H1 (cell line): ENCODE measurements around the gene GALT. TPM values are rescaled to one million over a fixed set of nuclear protein-coding genes. Genes with fewer than 3 reads are reported as not detected.

ENCODE experiments used
- CTCF ChIA-PET: fragments of 300-600 bp; sonication (Branson Sonifier 250); formaldehyde crosslinking; loops from one replicate; lab custom pipeline; 2021; ENCODE audit not compliant: partially characterized antibody; lab: Charles Lee
- POLR2A ChIA-PET: fragments of 300-600 bp; sonication (Branson Sonifier 250); formaldehyde crosslinking; loops from one replicate; lab custom pipeline; 2021; ENCODE audit warnings: inconsistent platforms; ENCODE audit not compliant: partially characterized antibody; lab: Charles Lee
- DNase-seq, 2 experiments: peaks; one replicate each; pipeline versions ENCODE4 v3.0.0 to v3.0.0-alpha.2; 2010 to 2022; ENCODE audit warnings: low spot score in 2 of 2, low read depth in 1 of 2, mixed read lengths in 1 of 2
- FAIRE-seq: peaks from 2 replicates; lab custom pipeline; 2011; peaks lifted over from hg19 to GRCh38; lab: Jason Lieb, UNC
- H2AFZ ChIP-seq: 2 replicates; pipeline ENCODE4 v1.8.1; 2012; ENCODE audit warnings: low read length, inconsistent platforms
- H2AK5ac ChIP-seq: 2 replicates; pipeline ENCODE4 v1.6.1; 2013; ENCODE audit warnings: low read depth, low read length
- H2BK120ac ChIP-seq: replicated peaks from 2 replicates; pipeline ENCODE3; 2013; ENCODE audit warnings: low read depth, low read length, inconsistent platforms
- H2BK12ac ChIP-seq: 2 replicates; pipeline ENCODE4 v1.6.1; 2013; ENCODE audit warnings: low read depth, low read length
- H2BK15ac ChIP-seq: 2 replicates; pipeline ENCODE4 v1.6.1; 2013; ENCODE audit warnings: low read length
- H2BK20ac ChIP-seq: 2 replicates; pipeline ENCODE4 v1.6.1; 2013; ENCODE audit warnings: low read length
- H2BK5ac ChIP-seq: 2 replicates; pipeline ENCODE4 v1.6.1; 2013; ENCODE audit warnings: low read depth, low read length
- H3K14ac ChIP-seq: 2 replicates; pipeline ENCODE4 v1.6.1; 2013; ENCODE audit warnings: inconsistent platforms; ENCODE audit not compliant: insufficient read length
- H3K18ac ChIP-seq: 2 replicates; pipeline ENCODE4 v1.6.1; 2013; ENCODE audit warnings: low read length; ENCODE audit errors: extremely low read depth
- H3K23ac ChIP-seq: 2 replicates; pipeline ENCODE4 v1.6.1; 2013; ENCODE audit warnings: inconsistent platforms; ENCODE audit not compliant: insufficient read length
- H3K23me2 ChIP-seq: 2 replicates; pipeline ENCODE4 v1.6.1; 2013; ENCODE audit warnings: low read depth, low read length
- H3K27ac ChIP-seq: 2 replicates; pipeline ENCODE4 v1.6.1; 2011; ENCODE audit warnings: low read depth, low read length, inconsistent platforms
- H3K27me3 ChIP-seq, 4 experiments: replicated peaks in 1 of 4; 1 replicate in 1 of 4; 2 replicates in 3 of 4; pipeline versions ENCODE4 v1.6.1 to v1.8.1; 2011 to 2013; ENCODE audit warnings: low read length in 3 of 4, mild to moderate bottlenecking in 3 of 4, inconsistent platforms in 2 of 4, mixed read lengths in 2 of 4, moderate library complexity in 1 of 4; ENCODE audit not compliant: control insufficient read depth in 3 of 4, insufficient read depth in 3 of 4; ENCODE audit errors: extremely low read depth in 1 of 4
- H3K36me3 ChIP-seq, 4 experiments: 2 replicates each; pipeline versions ENCODE4 v1.6.1 to v1.8.1; 2011 to 2013; ENCODE audit warnings: mild to moderate bottlenecking in 4 of 4, low read length in 3 of 4, moderate library complexity in 2 of 4, control low read depth in 1 of 4, inconsistent platforms in 1 of 4; ENCODE audit not compliant: insufficient read depth in 4 of 4, control insufficient read depth in 2 of 4
- H3K4ac ChIP-seq: replicated peaks from 2 replicates; pipeline ENCODE3; 2013; ENCODE audit warnings: low read length, low read depth, mixed read lengths, inconsistent platforms; ENCODE audit not compliant: insufficient read length
- H3K4me1 ChIP-seq, 4 experiments: replicated peaks in 1 of 4; 1 replicate in 1 of 4; 2 replicates in 3 of 4; pipeline versions ENCODE4 v1.6.1 to v1.8.1; 2011 to 2013; ENCODE audit warnings: low read length in 3 of 4, inconsistent platforms in 2 of 4, mixed read lengths in 1 of 4; ENCODE audit not compliant: insufficient read depth in 4 of 4, control insufficient read depth in 3 of 4
- H3K4me2 ChIP-seq, 2 experiments: 2 replicates each; pipeline versions ENCODE4 v1.6.1 to v1.8.1; 2011 to 2013; ENCODE audit warnings: low read depth in 2 of 2, low read length in 2 of 2, control low read depth in 1 of 2, inconsistent platforms in 1 of 2, mild to moderate bottlenecking in 1 of 2; ENCODE audit not compliant: insufficient read depth in 1 of 2
- H3K4me3 ChIP-seq, 4 experiments: fragments of 200-600, 300-600 bp in 1 of 4; sonication (generic), shearing (Covaris generic), sonication (Bioruptor Twin) in 1 of 4; 2 replicates each; pipeline versions ENCODE4 v1.5.1 to v1.8.1; 2011 to 2016; ENCODE audit warnings: low read length in 4 of 4, low read depth in 3 of 4, control low read depth in 2 of 4, inconsistent platforms in 2 of 4, mild to moderate bottlenecking in 2 of 4, mixed read lengths in 1 of 4, moderate library complexity in 1 of 4; ENCODE audit not compliant: insufficient read depth in 2 of 4; ENCODE audit errors: extremely low read depth in 1 of 4
- H3K56ac ChIP-seq: replicated peaks from 2 replicates; pipeline ENCODE3; 2013; ENCODE audit warnings: low read depth, mild to moderate bottlenecking, mixed read lengths, low read length, inconsistent platforms; ENCODE audit not compliant: insufficient read length
- H3K79me1 ChIP-seq: 2 replicates; pipeline ENCODE4 v1.6.1; 2013; ENCODE audit warnings: low read depth, low read length, control low read depth
- H3K79me2 ChIP-seq, 2 experiments: 2 replicates each; pipeline versions ENCODE4 v1.6.1 to v1.8.1; 2012 to 2013; ENCODE audit warnings: low read length in 2 of 2, mild to moderate bottlenecking in 2 of 2, inconsistent platforms in 1 of 2; ENCODE audit not compliant: insufficient read depth in 2 of 2, control insufficient read depth in 1 of 2
- H3K9ac ChIP-seq, 4 experiments: replicated peaks in 1 of 4; 1 replicate in 1 of 4; 2 replicates in 3 of 4; pipeline versions ENCODE4 v1.6.1 to v1.8.1; 2011 to 2013; ENCODE audit warnings: low read depth in 3 of 4, low read length in 3 of 4, control low read depth in 2 of 4, mild to moderate bottlenecking in 2 of 4, moderate library complexity in 2 of 4, inconsistent platforms in 1 of 4; ENCODE audit errors: extremely low read depth in 1 of 4
- H3K9me3 ChIP-seq, 2 experiments: 2 replicates each; pipeline versions ENCODE4 v1.6.1 to v1.8.1; 2012 to 2013; ENCODE audit warnings: mild to moderate bottlenecking in 2 of 2, moderate library complexity in 2 of 2, control low read depth in 1 of 2, inconsistent platforms in 1 of 2, low read depth in 1 of 2, low read length in 1 of 2, mixed read lengths in 1 of 2; ENCODE audit not compliant: insufficient read depth in 2 of 2
- H4K20me1 ChIP-seq, 2 experiments: replicated peaks in 1 of 2; 2 replicates each; pipeline versions ENCODE3 to v1.8.1; 2011 to 2013; ENCODE audit warnings: inconsistent platforms in 2 of 2, low read length in 2 of 2, mild to moderate bottlenecking in 1 of 2; ENCODE audit not compliant: insufficient read depth in 2 of 2, control insufficient read depth in 1 of 2
- H4K5ac ChIP-seq: 2 replicates; pipeline ENCODE4 v1.6.1; 2013; ENCODE audit warnings: low read length, low read depth, mixed read lengths, inconsistent platforms; ENCODE audit not compliant: insufficient read length
- H4K8ac ChIP-seq: 2 replicates; pipeline ENCODE4 v1.8.0; 2013; ENCODE audit warnings: mild to moderate bottlenecking, moderate library complexity, low read length, inconsistent platforms; ENCODE audit not compliant: insufficient read depth; ENCODE audit errors: extremely low read depth
- H4K91ac ChIP-seq: replicated peaks from 2 replicates; pipeline ENCODE3; 2013; ENCODE audit warnings: low read length, mixed read lengths, inconsistent platforms; ENCODE audit not compliant: insufficient read length
- BACH1 ChIP-seq: IDR thresholded peaks from 2 replicates; pipeline ENCODE4 v1.6.1; 2012; ENCODE audit warnings: low read length, improper control_type of control experiment
- BCL11A ChIP-seq, 2 experiments: IDR thresholded peaks; one replicate each; pipeline ENCODE4 v1.6.1; 2011; ENCODE audit warnings: low read depth in 2 of 2, low read length in 2 of 2, mild to moderate bottlenecking in 2 of 2
- CHD1 ChIP-seq: IDR thresholded peaks from 2 replicates; pipeline ENCODE4 v1.6.1; 2012; ENCODE audit warnings: low read depth, low read length, improper control_type of control experiment
- NANOG ChIP-seq: IDR thresholded peaks from 2 replicates; pipeline ENCODE4 v1.6.1; 2011; ENCODE audit warnings: low read length, low read depth, mild to moderate bottlenecking, inconsistent platforms; ENCODE audit not compliant: insufficient read depth, poor library complexity, severe bottlenecking
- POLR2AphosphoS5 ChIP-seq: IDR thresholded peaks from 2 replicates; pipeline ENCODE4 v1.6.1; 2011; ENCODE audit warnings: low read depth, low read length
- RBBP5 ChIP-seq: IDR thresholded peaks from 2 replicates; pipeline ENCODE4 v1.7.1; 2012; ENCODE audit warnings: low read depth, mild to moderate bottlenecking, inconsistent platforms, low read length, moderate library complexity, borderline replicate concordance
- SIRT6 ChIP-seq: IDR thresholded peaks from one replicate; pipeline ENCODE4 v1.7.1; 2012; ENCODE audit warnings: low read length, inconsistent platforms
- WGBS, 2 experiments: shearing (Covaris generic) in 1 of 2; methylation state at CpG; one replicate each; pipeline versions ENCODE4 v1.1.6 to v1.1.7; 2013 to 2015; ENCODE audit warnings: low lambda C conversion rate in 2 of 2, mixed read lengths in 2 of 2, inconsistent platforms in 1 of 2, low coverage in 1 of 2, missing lambda C conversion rate in 1 of 2; ENCODE audit not compliant: insufficient replicate concordance in 2 of 2, insufficient coverage in 1 of 2, insufficient read length in 1 of 2; ENCODE audit errors: extremely low coverage in 1 of 2, missing lambda C conversion rate in 1 of 2; 5-methylcytosine and 5-hydroxymethylcytosine counted together
- polyA plus RNA-seq, 7 experiments: library from polyadenylated mRNA; depleted of rRNA in 3 of 7; stranded (reverse) in 5 of 7; unstranded in 2 of 7; fragments of >200 nt in 5 of 7; fragments of 200-250 nt in 2 of 7; gene quantifications; 1 replicate in 5 of 7; 2 replicates in 1 of 7; 4 replicates in 1 of 7; pipeline versions ENCODE4 v1.2.1 to v1.2.3, GENCODE V29; 2011 to 2013; ENCODE audit warnings: missing spikeins in 2 of 7, mixed read lengths in 2 of 7
- total RNA-seq: library from RNA; stranded (reverse); fragmentation: NEBNext Ultra II Directional; extraction: Animal tissue kit (Norgen Biotek cat#: 25700); gene quantifications from 2 replicates; pipeline ENCODE4 v1.2.1, GENCODE V29; 2021

Gene GALT
- total and polyA plus RNA-seq, 2 of the 8 experiments (the other 6 are each of a cell fraction or from before 2014, with no cell fraction given): 21.9 to 50.6 TPM

GRCh38 chr9:34610434-34611206, 35.9 kb upstream of the GALT start:
- Histone ChIP-seq H4K5ac (no peak overlapping the region), H4K91ac (no peak overlapping the region), H3K9ac (no peak overlapping the region), H3K36me3 (no peaks in the 10 kb centered on the region), H2AK5ac (no peak overlapping the region), H3K23ac (no peak overlapping the region), H3K27me3 (peaks cover 0 to 6% (median 2%) of the 10 kb centered on the region in 4 experiments; a peak in 2 of 7 replicates), H3K79me1 (no peaks in the 10 kb centered on the region), H3K4me1 (peaks cover 0 to 11% (median 6%) of the 10 kb centered on the region in 4 experiments; a peak in 6 of 7 replicates), H3K4me2 (peak overlapping the region; percentile 81 to 94), H2AFZ (no peak overlapping the region), H3K4ac (no peak overlapping the region), H3K14ac (no peak overlapping the region), H2BK20ac (no peak overlapping the region), H2BK120ac (no peak overlapping the region), H3K56ac (no peak overlapping the region), H2BK5ac (no peak overlapping the region), H4K20me1 (no peaks in the 10 kb centered on the region), H3K79me2 (no peaks in the 10 kb centered on the region), H3K18ac (no peak overlapping the region), H3K23me2 (peaks cover 10% of the 10 kb centered on the region; the same call in 1 of the 2 replicates), H2BK15ac (no peak overlapping the region), H3K27ac (no peak overlapping the region), H4K8ac (no peak overlapping the region), H3K4me3 (peak overlapping the region in 3 of 4 experiments; percentile 78 to 87 (median 85); a peak in 6 of 8 replicates), H3K9me3 (no peaks in the 10 kb centered on the region), H2BK12ac (no peak overlapping the region)
- no peak for DNase-seq
- 90% methylated on average over 20 of the region's 20 CpGs; no CpG with 5 or more reads in 1 of the 2 experiments for WGBS, 2 experiments
- ChIA-PET CTCF (interaction anchor here (0.6 to 16.9 kb wide), 12 partner anchors 8 to 207 kb away, joined by 3 to 401 read pairs (median 6); partner anchors contain the start of genes ARID3C, DCTN3 and SIGMAR1), POLR2A (interaction anchor here (0.7 to 3.4 kb wide), 6 partner anchors 20 to 100 kb away, joined by 3 to 17 read pairs (median 3); no protein-coding TSS in a partner anchor)
- no peak for FAIRE-seq
- TF ChIP-seq POLR2AphosphoS5: no peak
- TF ChIP-seq BACH1: no peak
- TF ChIP-seq NANOG: no peak
- no peak for TF ChIP-seq BCL11A (IDR thresholded peaks at IDR 0.05; ENCODE audit: low read depth in 2 of 2, low read length in 2 of 2)
- TF ChIP-seq SIRT6: no peak
- no peak for TF ChIP-seq RBBP5
- TF ChIP-seq CHD1: no peak
